GM18858 (cell line): ENCODE results near the gene PHKA2.

Experiments used
- ATAC-seq: cut with Tn5 transposase; IDR thresholded peaks from one replicate; pipeline ENCODE4 v1.9.1; 2021; ENCODE audit not compliant: unreplicated experiment

PHKA2 gene

DNA sequence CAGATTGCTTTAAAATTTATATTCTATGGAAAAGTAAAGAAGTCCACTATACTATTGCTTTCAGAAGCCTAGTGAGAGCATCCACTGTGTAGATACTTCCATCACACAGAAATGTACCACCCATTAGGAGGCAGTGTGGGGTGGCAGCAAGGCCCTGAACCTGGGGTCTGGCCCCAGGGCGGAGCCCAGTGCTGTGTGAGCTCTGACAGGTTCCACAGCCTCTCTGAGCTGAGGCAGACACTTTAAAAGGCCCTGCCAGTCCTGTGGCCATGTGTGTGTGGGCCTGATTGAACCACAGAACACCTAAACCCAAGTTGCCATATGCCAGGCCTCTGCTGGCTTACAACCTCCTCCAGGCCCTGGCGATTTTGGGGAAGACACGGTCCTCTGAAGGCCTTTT is 49.2 kb downstream of the PHKA2 start:
- no peak for ATAC-seq

DNA sequence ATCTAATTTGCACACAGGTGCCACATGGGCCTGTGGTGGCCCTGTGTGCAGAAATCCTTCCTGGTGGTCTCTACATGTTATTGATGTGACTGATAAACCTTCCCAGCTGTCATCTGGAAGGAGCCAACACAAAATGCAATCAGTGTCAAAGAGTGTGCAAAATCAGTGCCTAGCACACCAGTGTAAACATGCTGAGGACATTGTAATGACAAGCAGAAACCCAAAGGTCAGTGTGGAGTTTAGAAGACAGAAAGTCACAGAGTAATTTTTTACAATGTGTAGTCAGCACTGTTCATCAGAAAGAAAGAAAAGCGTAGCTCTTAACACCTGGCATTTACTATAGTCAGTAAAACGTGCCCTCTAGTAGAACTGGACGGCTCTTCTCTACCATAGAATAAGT is 50.3 kb downstream of the PHKA2 start:
- ATAC-seq = no peak

DNA sequence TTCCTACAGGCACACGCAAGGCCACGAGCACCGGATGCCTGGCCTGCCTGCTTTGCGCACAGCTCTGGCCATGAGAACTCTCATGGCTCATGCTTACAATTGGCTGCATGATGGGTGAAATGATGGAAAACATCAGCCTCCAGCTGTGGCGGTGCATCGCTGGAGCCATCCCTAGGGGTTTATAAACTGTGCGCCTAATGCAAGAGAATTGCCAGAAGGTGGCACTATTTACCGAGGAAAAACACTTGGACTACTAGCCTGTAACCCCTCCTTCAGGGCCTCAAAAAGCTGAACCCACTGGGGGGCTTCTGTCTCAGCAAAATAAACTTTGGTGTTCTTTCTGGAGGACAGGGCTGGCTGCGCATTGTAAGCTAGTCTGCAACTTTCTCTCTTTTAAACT is 51.9 kb downstream of the PHKA2 start:
- ATAC-seq = no peak

DNA sequence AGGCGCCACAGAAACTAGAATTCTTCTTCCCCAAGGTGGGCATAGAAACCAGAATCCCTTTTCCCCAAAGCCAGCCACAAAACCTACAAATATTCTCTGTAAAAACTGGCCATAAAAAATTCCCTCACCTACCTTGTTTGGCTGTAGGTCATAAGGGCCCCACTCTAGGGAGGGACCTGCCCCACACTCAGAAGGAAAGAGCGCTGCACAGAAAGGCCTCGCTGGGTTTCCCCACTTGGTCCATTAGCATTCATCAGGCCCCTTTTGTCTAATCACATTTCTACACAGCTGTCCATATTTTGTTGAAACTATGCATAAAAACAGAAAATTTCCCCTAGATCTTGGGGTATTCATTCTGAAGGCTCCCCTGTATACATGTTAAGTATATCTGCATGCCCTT is 54.1 kb downstream of the PHKA2 start:
- ATAC-seq = no peak

DNA sequence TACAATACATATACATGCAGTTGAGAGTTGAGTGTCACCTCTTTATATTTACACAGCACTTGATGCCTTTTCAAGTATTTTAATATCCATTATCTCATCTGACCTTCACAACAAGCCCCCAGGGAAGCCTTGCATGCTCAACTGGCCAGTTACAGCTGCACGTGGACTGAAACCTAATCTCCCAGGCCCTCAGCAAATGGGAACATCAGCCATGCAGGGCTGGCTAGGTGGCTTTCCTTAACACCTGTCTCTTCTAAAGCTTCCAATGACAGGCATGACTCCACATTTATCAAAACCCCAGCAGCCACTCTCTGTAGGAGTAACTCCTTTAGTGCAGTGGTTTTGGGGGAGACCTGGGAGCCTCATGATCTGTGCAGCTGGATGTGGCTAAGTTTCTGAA is 56.4 kb downstream of the PHKA2 start:
- no peak for ATAC-seq

DNA sequence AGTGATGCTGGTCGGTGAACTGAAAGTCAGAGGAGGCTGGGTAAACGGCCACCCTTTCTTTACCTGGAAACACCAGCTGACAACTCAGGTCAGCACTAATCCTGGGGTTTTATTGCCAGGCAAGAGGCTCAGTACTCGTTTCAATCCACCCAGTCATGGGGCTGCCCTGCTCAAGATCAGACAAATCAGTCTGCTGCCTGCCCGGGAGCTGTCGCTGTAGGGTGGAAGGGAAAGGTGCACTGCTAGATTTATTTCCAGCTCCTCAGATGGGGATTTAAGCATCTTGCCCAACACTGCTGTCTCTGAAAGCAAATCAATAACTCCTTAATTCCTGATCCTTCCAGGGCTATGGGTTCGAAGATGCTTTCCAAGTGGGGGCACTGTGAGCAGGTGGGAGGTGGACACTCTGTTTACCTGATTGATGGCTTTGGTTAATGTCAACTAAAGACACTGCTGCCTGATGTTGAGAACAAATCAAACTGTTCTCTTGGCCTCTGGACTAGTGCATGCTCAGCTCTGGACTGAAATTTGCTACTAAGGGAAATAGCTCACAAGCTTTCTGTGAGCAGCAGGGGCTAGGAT is 59.3 kb downstream of the PHKA2 start:
- no peak for ATAC-seq

DNA sequence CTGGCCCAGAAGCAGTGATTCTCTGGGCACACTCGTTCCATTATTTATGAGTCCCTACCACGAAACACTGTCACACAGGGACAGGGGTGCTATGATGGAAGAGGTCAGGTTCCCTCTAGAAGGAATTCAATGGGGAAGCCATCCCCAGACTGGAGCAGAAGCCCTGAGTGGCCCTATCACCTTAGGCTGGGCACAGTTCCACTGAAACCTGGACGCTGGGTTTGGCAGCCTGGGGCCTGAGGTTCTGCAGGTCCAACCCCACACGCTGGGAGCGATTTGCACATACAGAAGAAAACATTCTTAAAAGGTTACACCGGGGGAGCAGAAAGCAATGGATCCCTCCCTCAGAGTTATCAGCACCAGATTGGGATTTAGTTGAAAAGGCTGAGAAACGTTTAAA is 63.3 kb downstream of the PHKA2 start:
- ATAC-seq = no peak

DNA sequence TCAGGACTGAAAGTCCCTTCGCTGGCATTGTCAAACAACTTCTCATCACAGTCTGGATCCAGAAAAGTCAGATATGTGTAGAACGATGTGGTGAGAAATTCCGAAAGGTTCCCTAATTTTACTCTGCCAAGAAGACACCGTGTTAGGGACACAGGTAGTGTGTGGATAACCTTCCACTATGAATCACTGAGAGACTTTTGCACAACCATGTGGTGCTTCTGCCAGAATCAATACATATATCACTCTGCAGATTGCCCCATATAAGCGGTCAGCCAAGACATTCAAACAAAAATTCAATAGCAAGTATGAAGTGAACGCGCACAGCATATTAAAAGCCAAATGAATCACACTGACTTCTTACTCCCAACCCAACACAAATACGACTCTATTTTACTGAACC is 63.8 kb downstream of the PHKA2 start:
- ATAC-seq = no peak

DNA sequence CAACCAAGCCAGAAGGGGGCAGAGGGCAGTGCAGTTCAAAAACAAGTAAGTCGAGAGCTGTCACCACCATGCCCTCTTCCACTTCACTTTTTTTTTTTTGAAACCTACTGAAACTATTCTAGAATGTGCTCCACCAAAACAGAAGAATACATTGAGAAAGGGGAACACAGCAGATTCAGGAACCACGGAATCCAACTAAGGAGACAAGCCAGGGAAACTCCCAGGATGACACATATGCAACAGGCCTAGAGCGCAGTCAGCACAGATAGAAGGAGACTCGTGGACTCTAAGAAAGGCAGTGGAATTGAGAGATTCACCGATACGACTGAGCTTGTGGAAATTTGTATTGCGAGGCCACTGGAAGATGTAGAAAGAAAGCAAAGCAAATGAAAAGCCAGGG is 66.1 kb downstream of the PHKA2 start:
- no peak for ATAC-seq

DNA sequence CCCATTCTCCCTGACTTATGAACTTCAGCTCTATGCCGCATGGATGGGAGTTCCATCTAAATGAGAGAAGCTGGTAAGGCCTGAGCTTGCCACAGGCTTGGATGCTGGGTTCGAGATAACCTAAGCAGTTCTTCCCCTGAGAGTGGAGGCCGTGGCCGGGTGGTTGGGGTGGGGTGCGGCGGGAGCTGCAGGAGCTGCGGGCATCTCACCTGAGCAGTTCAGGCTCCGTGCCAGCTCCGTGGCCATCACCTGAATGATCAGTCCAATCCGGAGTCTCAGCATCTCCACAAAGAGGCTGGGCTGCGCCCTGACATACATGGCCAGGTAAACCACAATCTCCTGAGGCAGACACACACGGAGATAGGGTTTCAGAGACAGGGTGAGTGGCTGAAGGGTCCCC is 77.6 kb downstream of the PHKA2 start:
- ATAC-seq = no peak

DNA sequence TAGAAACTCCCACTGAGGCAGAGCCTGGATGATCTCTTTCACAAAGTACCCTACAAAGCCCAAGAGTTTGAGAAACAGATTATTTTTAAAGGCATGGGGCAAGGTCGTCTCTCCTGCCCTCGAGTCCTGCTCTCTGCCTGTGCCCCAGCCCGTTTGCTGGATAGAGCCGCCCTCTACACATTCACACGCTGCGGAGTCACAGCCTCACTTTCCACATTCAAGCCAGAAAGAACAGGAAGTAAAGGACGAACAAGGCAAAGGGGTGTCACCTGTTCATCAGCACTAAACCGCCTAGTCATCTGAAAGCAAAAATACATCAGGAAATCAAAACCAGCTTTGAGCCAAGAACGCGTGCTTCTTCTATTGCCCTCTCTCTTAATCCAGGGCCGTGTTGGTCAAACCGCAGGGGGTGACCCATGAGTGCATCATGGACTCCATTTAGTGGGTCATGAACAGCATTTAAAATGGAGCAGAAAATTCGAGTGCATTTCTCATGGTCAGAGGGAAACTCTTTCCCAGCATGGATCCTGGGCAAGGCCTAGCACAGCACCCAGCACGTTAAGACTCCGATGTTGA is 83.4 kb downstream of the PHKA2 start:
- no peak for ATAC-seq

DNA sequence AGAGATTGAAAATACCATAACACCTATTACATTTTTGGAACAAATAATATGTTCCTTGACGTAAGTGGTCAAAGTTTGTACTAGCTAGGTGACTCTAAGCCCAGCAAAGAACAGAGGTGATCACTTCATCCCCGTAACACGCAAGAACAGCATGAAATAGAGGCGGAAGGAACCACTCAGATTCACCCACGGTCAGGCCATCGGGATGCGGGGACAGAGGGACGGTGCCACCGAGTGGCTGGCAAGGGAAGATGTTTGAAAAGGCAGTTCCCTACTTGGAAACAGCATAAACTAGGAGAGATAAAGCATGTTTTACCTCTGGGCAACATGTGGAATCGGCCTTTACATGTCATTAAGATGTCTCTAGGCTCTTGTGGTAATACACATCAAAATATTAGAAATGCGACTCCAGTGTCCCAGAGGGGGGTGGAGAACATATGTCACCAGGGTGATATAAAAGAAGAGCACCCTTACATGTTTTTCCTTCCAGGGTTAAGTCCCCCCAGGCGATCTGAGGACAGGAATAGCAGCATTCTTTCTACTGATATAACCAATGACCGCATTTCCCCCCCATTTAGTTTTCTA is 84.0 kb downstream of the PHKA2 start:
- ATAC-seq = no peak

DNA sequence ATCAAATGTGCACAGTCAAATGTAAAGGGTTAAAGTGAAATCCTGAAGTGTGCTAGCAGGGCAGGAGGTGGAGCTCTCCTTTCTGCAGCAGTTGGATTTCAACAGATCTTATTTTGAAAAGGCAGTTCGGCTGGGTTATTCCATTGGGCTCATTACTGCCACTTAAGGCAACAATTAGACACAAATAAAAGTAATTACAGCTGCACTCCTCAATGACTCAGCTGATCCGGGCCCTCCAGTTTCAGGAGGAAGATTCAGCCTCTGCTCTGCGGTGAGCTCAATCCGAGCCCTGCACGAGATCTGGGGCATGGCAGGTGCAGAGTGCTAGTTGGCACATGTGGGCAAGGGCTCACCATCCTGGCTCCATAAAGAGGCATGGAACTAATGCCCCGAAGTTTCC is 85.4 kb downstream of the PHKA2 start:
- no peak for ATAC-seq

DNA sequence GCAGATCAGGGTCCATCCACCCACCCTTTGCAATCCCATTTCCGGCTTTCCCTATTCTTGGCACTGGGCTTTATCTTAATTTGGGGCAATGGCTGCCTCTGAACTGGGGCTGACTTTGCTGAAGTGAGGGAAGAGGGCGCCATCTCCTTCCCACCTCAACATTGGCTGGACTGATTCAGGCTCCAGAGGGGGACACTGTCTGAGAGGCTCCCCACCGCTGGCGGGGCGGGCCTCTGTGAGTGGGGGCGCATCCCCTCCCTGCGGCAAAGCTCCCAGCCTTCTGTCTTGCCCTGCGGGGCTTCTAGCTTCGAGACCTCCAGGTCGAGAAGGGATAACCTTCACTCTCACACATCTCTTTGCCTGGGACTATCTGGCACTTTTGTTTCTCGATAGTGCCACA is 85.8 kb downstream of the PHKA2 start:
- no peak for ATAC-seq

DNA sequence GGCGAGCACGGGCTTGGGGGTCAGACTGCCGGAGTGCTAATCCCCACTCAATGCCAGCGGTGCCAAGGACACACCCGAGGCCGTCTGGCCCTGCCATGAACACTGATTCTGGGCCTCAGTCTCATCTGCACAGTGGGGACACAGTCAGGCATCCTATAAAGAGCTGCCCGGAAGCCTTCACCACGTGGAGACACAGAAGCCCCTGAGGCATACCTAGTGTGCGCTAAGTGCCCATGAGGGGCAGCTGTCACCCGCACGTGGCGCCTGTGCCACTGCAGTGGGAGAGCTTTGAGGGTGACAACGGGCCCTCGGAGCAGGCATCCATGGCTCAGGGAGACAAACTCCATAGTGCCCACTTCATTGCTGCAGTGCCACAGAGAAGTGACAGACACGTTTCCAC is 86.3 kb downstream of the PHKA2 start:
- ATAC-seq = no peak

DNA sequence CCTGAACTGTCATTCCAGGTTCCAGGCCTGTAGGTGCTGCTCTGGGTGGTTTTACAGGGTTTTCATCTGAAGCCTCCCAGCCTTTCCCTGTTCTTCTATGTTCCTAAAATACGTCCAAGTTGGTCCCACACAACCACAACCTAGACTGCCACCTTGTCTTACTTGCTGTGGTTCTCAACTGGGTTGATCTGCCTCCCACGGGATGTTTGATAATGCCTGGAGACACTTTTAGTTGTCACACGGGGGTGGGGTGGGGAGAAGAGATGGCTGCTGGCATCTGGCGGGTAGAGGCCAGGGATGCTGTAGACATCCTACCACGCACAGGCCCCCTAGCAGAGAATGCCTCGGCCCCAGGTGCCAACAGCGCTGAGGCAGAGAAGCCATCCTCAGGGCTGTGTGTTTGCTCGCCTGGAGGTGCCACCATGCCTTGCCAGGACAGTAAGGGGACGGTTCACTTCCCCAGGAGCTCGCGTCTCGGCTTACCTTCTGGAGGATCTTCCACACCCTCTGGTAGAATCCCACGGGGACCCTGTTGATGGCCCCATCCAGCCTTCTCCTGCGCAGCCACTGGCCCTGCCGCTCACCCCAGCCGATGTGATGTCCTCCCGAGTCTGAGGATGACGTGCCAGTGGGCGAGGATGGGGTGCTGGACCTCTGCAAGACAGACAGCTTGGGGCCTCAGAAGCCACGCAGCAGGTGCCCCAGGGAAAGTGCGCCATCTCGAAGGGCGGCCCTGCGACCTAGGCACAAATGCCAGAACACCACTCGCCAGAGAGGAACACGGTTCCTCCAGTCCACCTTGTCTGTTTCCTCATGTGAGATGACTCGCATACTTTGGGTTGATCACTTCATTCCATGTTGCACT is 87.0 kb downstream of the PHKA2 start:
- ATAC-seq = no peak

DNA sequence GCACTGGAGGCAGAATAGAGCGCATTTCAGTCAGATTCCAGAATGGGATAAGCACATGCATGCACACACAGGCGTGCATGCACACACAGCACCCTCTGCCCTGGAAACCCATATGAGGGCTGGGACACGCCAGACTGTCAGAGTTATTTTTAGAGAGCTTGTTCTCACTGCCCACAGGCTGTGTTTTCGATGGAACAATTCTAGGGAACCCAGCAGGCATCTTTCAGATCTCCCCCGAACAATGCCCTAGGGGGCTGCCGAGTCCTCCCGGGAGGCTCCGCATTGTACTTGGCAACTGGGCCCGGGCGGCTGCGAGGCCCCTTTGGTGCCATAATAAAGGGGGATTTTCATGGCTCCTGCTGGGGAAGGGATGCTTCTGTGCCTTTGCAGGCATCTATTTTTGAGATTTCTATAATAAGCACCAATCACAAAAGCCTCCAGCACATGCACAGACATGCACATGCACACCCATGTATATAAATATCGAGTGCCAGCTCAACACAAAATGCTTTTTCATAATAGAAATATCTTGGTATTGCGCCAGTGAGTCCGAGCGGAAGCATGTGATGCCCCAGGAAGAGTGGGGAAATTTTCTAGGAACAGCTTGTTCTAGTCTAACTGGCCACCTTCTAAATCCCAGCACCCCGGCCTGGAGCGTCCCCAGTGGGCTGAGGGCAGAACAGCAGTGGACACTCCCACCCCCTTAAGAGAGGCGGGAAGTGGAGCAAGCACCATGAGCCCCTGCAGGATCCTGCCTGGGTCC is 88.5 kb downstream of the PHKA2 start:
- ATAC-seq = no peak

DNA sequence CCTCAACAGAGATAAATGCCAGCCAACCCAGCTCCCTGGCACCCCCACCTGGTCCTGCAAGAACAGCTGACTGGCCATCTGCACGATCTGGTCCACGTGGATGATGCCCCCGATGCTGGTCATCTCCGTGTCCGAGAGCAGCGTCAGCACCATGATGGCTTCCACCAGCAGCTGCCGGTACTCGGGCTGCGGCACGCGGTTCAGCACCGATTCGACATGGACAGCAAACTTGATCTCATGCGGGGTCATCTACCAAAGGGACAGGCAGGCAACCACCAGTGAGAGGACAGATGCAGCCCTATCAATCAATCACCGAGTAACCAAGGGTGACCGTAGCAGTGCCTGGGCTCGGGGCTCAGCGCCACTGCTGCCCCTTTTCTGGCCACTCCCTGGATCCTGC is 89.8 kb downstream of the PHKA2 start:
- ATAC-seq = no peak

DNA sequence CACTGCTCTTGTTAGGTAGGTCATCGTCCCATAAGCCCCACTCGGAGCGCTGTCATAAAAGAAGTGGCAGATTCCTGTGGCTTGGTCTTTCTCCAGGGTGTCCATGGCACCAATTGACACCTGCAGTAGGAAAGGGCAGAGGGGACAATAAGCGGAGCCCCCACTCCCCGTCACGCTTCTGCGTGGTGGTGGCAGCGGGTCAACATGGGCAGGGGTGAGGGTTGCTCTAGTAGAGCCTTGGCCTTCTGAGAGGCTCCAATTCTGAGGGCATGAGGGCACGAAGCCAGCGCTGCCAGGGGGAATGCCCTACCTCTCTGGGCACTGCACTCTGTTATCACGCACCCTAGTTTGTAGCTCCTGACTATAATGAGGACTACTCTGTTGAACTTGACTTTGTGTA is 90.4 kb downstream of the PHKA2 start:
- ATAC-seq = no peak

DNA sequence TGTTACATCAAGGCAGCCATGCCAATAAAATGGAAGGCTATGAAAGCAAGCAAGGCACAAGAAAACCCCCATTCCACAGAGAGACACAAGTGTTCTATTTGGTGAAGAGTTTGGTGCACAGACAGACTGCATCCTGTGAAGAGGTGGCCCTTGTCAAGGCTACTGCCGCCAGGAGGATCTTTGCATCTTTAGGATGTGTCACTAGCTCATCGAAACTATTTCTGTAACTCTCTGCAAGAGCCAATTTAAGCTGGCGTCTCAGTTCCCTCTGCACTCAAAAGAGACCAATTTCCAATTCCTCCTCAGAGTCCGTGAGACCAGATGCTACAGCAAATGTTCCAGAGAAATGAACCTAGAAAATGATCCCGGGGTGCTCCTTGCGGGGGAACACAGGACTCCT is 91.0 kb downstream of the PHKA2 start:
- no peak for ATAC-seq

DNA sequence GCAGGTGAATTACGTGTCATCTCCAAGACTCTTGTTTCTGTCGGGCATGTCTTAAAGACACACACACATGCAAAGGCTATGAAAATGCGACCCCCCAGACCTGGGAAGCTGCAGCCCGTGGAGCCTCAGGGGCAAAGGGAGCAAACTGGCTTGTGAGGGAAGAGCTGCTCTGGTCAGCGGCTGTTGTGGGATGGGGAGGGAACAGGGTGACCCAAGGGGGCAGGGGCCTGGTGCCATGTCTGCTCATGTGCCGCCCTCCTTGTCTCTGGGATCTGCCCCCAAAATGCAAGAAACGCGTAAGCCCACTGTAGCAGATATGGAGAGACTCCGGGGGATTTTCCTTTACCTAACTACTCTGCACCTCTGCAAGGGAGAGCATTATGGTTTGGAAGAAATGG is 92.4 kb downstream of the PHKA2 start:
- ATAC-seq = no peak
